WTC11 (cell line): Measurements from ENCODE around the gene ADGRA1. TPM values are rescaled to one million over a fixed set of nuclear protein-coding genes. Genes with fewer than 3 reads are reported as not detected.

Experiments
- ATAC-seq: fragments of 200-7000 bp; cut with Tn5 transposase; 2 replicates; pipeline ENCODE4 v1.10.0; 2021; ENCODE audit warnings: mild to moderate bottlenecking, moderate library complexity
- CTCF ChIA-PET: fragments of 300-600 bp; sonication (Branson Sonifier 250); formaldehyde crosslinking; loops from one replicate; lab custom pipeline; 2021; ENCODE audit warnings: antibody characterized with exemption; lab: Charles Lee
- POLR2A ChIA-PET: fragments of 350-600 bp; sonication (Branson Sonifier 250); formaldehyde crosslinking; loops from one replicate; lab custom pipeline; 2021; ENCODE audit warnings: antibody characterized with exemption; lab: Charles Lee
- DNase-seq: peaks from one replicate; pipeline ENCODE4 v3.0.0; 2021; ENCODE audit warnings: low spot score
- H3K27ac Mint-ChIP-seq: 2 replicates; pipeline ENCODE4 v1.8.0; 2021; ENCODE audit warnings: mixed read lengths
- H3K27me3 Mint-ChIP-seq: 2 replicates; pipeline ENCODE4 v1.8.0; 2021; ENCODE audit warnings: low read depth, mild to moderate bottlenecking, moderate library complexity, mixed read lengths
- H3K36me3 Mint-ChIP-seq: 2 replicates; pipeline ENCODE4 v1.8.0; 2021; ENCODE audit warnings: mixed read lengths
- H3K4me1 Mint-ChIP-seq: 2 replicates; pipeline ENCODE4 v1.8.0; 2022; ENCODE audit warnings: mixed read lengths
- H3K4me3 Mint-ChIP-seq: 2 replicates; pipeline ENCODE4 v1.8.0; 2021; ENCODE audit warnings: mild to moderate bottlenecking, moderate library complexity, mixed read lengths
- H3K9me3 Mint-ChIP-seq: 2 replicates; pipeline ENCODE4 v1.8.0; 2021; ENCODE audit warnings: mixed read lengths
- ARID4B ChIP-seq: sonication (generic); formaldehyde crosslinking; IDR thresholded peaks from 2 replicates; pipeline ENCODE4 v1.8.0; 2023; ENCODE audit warnings: missing genetic modification reagents, mild to moderate bottlenecking, borderline replicate concordance
- CREM ChIP-seq: sonication (generic); formaldehyde crosslinking; IDR thresholded peaks from 2 replicates; pipeline ENCODE4 v1.8.1; 2022; ENCODE audit warnings: mild to moderate bottlenecking, missing genetic modification reagents, moderate library complexity
- FOXJ3 ChIP-seq: sonication (generic); formaldehyde crosslinking; IDR thresholded peaks from 2 replicates; pipeline ENCODE4 v1.9.0; 2021; ENCODE audit warnings: missing genetic modification reagents, mild to moderate bottlenecking, borderline replicate concordance
- IRF1 ChIP-seq: sonication (generic); formaldehyde crosslinking; IDR thresholded peaks from 2 replicates; pipeline ENCODE4 v1.8.0; 2023; ENCODE audit warnings: missing genetic modification reagents
- MXD4 ChIP-seq: fragments of 250-450 bp; sonication (Bioruptor Pico); IDR thresholded peaks from 2 replicates; pipeline ENCODE4 v1.8.0; 2021; ENCODE audit warnings: mild to moderate bottlenecking, moderate library complexity, borderline replicate concordance
- NR1H2 ChIP-seq: sonication (generic); formaldehyde crosslinking; IDR thresholded peaks from 2 replicates; pipeline ENCODE4 v1.9.0; 2021; ENCODE audit warnings: mild to moderate bottlenecking, moderate library complexity, missing genetic modification reagents
- OVOL2 ChIP-seq: fragments of 250-450 bp; sonication (Bioruptor Pico); IDR thresholded peaks from 2 replicates; pipeline ENCODE4 v1.9.0; 2021; ENCODE audit warnings: mild to moderate bottlenecking, borderline replicate concordance
- PREB ChIP-seq: sonication (generic); formaldehyde crosslinking; IDR thresholded peaks from 2 replicates; pipeline ENCODE4 v1.8.1; 2022; ENCODE audit warnings: mild to moderate bottlenecking, missing genetic modification reagents, moderate library complexity, borderline replicate concordance
- SMAD3 ChIP-seq: sonication (generic); formaldehyde crosslinking; IDR thresholded peaks from 2 replicates; pipeline ENCODE4 v1.8.0; 2022; ENCODE audit warnings: missing genetic modification reagents, mild to moderate bottlenecking, borderline replicate concordance
- SOX15 ChIP-seq: fragments of 250-450 bp; sonication (Bioruptor Pico); IDR thresholded peaks from 2 replicates; pipeline ENCODE4 v1.9.0; 2021; ENCODE audit warnings: mild to moderate bottlenecking
- ZBTB21 ChIP-seq: sonication (generic); formaldehyde crosslinking; IDR thresholded peaks from 2 replicates; pipeline ENCODE4 v1.8.1; 2023; ENCODE audit warnings: mild to moderate bottlenecking, missing genetic modification reagents, borderline replicate concordance
- ZNF121 ChIP-seq: sonication (generic); formaldehyde crosslinking; IDR thresholded peaks from 2 replicates; pipeline ENCODE4 v1.8.0; 2023; ENCODE audit warnings: missing genetic modification reagents
- ZNF532 ChIP-seq: fragments of 250-450 bp; sonication (Bioruptor Pico); IDR thresholded peaks from 2 replicates; pipeline ENCODE4 v1.9.0; 2021; ENCODE audit warnings: mild to moderate bottlenecking, borderline replicate concordance
- total RNA-seq: library from RNA; stranded (reverse); gene quantifications from 3 replicates; pipeline ENCODE4 v1.2.3, GENCODE V29; 2021
- TF ChIP-seq, protein P1 (sequence below): fragments of 250-450 bp; sonication (Bioruptor Pico); IDR thresholded peaks from 2 replicates; pipeline ENCODE4 v1.8.0; 2021; ENCODE audit warnings: mild to moderate bottlenecking
- TF ChIP-seq, protein P2 (sequence below): sonication (generic); formaldehyde crosslinking; IDR thresholded peaks from 2 replicates; pipeline ENCODE4 v1.8.1; 2023; ENCODE audit warnings: mild to moderate bottlenecking, missing genetic modification reagents, moderate library complexity

Gene ADGRA1
- total RNA-seq, 1 experiment from 2014 or later: 0.20 TPM

DNA sequence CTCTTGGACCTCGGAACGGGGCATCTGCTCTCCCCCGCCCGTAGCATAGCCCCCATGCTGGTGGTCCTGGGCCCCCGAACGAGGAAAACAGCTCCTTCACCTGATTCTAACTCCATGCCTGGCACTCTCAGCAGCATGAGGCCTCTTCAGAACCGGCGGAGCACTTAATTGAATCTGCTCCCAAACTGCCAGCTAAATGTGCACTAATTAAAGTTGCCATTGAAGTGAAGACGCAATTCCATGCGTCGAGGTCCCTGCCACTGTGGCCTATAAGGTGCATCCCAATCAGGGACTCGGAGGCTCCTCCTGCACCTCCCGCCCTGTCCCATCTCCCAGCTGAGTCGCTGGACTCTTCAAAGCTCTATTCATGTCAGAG, 41.3 kb upstream of the ADGRA1 start (continued):
- TF ChIP-seq CREM (CRISPR knock-in tag) (no peak), SOX15 (CRISPR knock-in tag) (no peak), MXD4 (CRISPR knock-in tag) (no peak), ARID4B (no peak), IRF1 (no peak)
- TF ChIP-seq, protein P1, sequence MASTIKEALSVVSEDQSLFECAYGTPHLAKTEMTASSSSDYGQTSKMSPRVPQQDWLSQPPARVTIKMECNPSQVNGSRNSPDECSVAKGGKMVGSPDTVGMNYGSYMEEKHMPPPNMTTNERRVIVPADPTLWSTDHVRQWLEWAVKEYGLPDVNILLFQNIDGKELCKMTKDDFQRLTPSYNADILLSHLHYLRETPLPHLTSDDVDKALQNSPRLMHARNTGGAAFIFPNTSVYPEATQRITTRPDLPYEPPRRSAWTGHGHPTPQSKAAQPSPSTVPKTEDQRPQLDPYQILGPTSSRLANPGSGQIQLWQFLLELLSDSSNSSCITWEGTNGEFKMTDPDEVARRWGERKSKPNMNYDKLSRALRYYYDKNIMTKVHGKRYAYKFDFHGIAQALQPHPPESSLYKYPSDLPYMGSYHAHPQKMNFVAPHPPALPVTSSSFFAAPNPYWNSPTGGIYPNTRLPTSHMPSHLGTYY (CRISPR knock-in tag): no peak
- TF ChIP-seq, protein P2, sequence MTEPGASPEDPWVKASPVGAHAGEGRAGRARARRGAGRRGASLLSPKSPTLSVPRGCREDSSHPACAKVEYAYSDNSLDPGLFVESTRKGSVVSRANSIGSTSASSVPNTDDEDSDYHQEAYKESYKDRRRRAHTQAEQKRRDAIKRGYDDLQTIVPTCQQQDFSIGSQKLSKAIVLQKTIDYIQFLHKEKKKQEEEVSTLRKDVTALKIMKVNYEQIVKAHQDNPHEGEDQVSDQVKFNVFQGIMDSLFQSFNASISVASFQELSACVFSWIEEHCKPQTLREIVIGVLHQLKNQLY (CRISPR knock-in tag): no peak

DNA sequence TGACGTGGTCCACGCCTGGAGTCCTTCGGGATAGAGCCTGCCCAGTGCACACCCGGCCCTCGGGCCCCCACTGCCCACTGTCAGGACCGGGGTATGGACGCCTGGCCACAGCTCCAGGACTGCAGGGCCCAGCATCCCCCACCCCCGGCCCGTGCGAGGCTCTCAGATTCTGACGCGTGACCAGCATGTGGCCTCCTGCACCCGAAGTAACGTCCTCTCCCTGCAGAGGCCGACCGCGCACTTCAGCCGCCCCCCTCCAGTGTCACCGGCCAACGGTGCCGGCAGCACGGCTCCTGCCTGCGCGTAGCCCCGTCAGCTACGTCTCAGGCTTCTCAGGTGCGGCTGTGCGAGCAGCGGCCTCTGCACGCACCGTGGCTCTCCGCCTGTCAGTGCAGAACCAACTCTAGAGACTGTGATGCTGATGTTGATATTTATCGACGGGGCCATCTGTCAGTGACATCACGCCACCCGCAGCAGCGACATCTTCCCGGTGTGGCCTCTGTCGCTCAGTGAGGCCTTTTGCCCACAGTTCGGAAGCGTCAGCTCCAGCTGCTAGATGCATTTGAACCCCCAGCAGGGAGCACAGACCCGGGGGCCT, 40.1 kb upstream of the ADGRA1 start:
- Mint-ChIP-seq H3K4me3 (no peak overlapping the region), H3K9me3 (no peaks in the 10 kb centered on the region), H3K27ac (no peak overlapping the region), H3K36me3 (no peaks in the 10 kb centered on the region), H3K4me1 (peaks cover 7% of the 10 kb centered on the region), H3K27me3 (no peaks in the 10 kb centered on the region; the same call in 1 of the 2 replicates)
- DNase-seq (no peak), ATAC-seq (no peak)
- POLR2A ChIA-PET: no interaction called here
- no peak for TF ChIP-seq ZNF532 (CRISPR knock-in tag)
- no peak for TF ChIP-seq OVOL2
- TF ChIP-seq ZBTB21 (CRISPR knock-in tag): no peak
- TF ChIP-seq PREB (CRISPR knock-in tag): no peak
- TF ChIP-seq FOXJ3 (CRISPR knock-in tag): no peak
- TF ChIP-seq NR1H2 (CRISPR knock-in tag): no peak
- TF ChIP-seq SMAD3 (CRISPR knock-in tag): no peak
- TF ChIP-seq ZNF121 (CRISPR knock-in tag): no peak
- CTCF ChIA-PET: interaction anchor here (1.4 kb wide), 1 partner anchor 109 kb away, joined by 3 read pairs; no protein-coding TSS in a partner anchor
